Erythroblast (primary cell): ENCODE data around the gene ENO4.

Experiments
- DNase-seq, 2 experiments: peaks; one replicate each; lab custom pipeline; 2025; lab: John Stamatoyannopoulos, UW
- GATA1 ChIP-seq: IDR thresholded peaks from 2 replicates; pipeline ENCODE4 v1.6.1; 2011; ENCODE audit warnings: low read depth, mild to moderate bottlenecking, control low read depth, low read length, moderate library complexity
- POLR2A ChIP-seq: IDR thresholded peaks from 2 replicates; pipeline ENCODE4 v1.6.1; 2011; ENCODE audit warnings: mild to moderate bottlenecking, low read length

Gene ENO4

GRCh38 chr10:116892907-116893685, 43.8 kb downstream of the ENO4 start:
- no peak for TF ChIP-seq POLR2A
- no peak for TF ChIP-seq GATA1
- no peak for DNase-seq

DNA sequence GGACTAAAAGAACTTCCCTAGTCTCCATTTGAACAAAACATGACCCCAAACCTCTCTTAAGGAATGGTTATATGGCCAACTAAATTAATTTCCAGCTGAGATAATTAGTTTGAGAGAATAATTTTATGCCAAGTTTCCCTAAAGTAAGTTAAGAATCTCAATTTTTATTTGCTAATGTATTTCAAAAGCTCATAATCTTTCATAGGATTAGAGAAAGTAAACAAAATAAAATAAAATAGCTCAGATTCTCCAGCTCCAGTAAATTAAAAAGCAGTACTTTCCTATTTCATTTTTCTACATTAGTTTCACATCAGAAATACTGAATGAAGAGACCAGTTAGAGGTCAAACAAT, 44.4 kb downstream of the ENO4 start:
- TF ChIP-seq GATA1, result no peak
- TF ChIP-seq POLR2A, result no peak
- DNase-seq, result no peak

- no peak for DNase-seq
- TF ChIP-seq POLR2A (no peak), GATA1 (no peak)
These were observed 50.3 kb downstream of the ENO4 start for GRCh38 chr10:116899626-116900025.

- TF ChIP-seq GATA1 (no peak), POLR2A (no peak)
- DNase-seq, result no peak
These were observed 56.5 kb downstream of the ENO4 start for GRCh38 chr10:116905845-116906210.

- no peak for TF ChIP-seq GATA1
- no peak for TF ChIP-seq POLR2A
- DNase-seq, result no peak
These were observed 58.1 kb downstream of the ENO4 start for GRCh38 chr10:116907245-116907987.

DNA sequence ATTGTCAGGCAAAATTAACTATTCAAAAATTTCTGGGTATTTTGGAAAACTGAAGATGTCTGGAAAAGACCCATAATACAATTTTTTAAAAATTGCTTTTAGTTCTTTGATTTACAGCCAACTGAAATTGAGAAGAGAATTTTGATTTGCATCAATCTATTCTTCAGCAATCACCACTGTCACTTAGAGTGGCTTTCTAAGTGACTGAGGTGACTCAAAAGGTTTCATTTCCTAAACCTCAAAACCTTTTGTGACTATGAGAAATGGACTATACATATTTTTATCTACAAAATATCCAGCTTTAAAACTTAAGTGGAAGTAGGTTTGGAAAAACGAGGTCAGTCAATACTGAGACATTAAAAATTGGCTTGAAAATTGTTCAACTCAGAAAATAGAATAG, 60.0 kb downstream of the ENO4 start:
- no peak for DNase-seq
- TF ChIP-seq GATA1 (no peak), POLR2A (no peak)

DNA sequence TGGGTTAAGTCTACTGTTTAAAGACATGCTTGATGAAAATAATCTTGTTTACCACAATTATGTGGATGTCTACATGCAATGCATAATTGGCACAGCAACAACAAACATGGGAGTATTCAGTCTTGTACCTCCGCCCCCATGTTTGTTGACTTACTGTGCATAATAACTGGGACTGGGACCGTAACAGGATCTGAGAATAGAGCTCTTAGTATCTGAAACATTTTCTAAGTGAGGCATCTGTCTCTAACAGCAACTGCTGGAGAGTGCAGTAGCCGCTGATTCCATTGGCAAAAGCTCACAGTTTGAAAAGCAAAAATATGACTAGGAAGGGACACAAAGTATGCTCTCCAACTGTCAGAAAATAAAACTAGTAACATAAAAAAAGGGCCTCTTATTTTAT, 61.6 kb downstream of the ENO4 start:
- TF ChIP-seq POLR2A (no peak), GATA1 (no peak)
- no peak for DNase-seq

GRCh38 chr10:116912162-116912561, 62.9 kb downstream of the ENO4 start:
- TF ChIP-seq POLR2A (no peak), GATA1 (no peak)
- no peak for DNase-seq

GRCh38 chr10:116913695-116914094, 64.4 kb downstream of the ENO4 start:
- no peak for DNase-seq
- TF ChIP-seq GATA1 (no peak), POLR2A (no peak)

DNA sequence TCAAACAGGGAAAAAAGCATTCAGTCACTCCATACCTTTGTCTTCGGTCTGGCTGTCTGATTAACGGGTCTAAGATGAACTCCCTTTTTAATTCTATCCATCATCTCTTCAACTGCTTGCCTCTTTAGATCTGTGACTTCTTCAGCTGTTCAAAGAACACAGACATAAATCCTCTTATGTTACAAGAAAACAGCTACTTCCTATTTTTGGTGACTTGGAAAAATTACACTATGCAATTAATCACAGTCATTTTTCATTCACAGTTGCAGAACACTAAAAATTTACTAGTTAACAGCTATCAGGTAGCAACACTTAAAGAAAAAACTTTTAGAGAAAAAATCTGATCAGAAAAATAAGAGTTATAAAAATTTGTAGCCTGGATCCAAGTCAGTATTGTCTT, 66.0 kb downstream of the ENO4 start:
- TF ChIP-seq GATA1, result no peak
- no peak for TF ChIP-seq POLR2A
- no peak for DNase-seq

DNA sequence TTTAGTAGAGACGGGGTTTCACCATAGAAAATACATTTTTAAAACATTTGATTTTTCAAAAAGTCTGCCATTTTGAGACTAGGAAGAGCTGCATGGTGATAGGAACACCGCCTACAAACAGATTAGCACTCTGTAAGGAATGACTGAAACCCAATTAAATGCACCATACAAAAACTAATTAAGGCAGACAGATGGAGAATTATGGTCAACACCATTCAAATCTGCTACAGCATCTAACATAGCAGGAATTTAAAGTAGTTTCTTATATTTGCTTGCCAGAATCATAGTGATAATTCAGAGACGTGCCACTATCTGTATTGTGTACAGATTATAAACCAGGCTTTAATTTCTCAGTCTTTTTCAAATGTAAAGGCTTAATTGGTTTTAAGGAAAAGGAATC, 68.2 kb downstream of the ENO4 start:
- TF ChIP-seq GATA1 (no peak), POLR2A (no peak)
- DNase-seq, result no peak

- no peak for TF ChIP-seq GATA1
- no peak for TF ChIP-seq POLR2A
- no peak for DNase-seq
These were observed 69.3 kb downstream of the ENO4 start for GRCh38 chr10:116918583-116918982.

- no peak for TF ChIP-seq GATA1
- no peak for TF ChIP-seq POLR2A
These were observed 69.9 kb downstream of the ENO4 start for GRCh38 chr10:116919164-116919563.

GRCh38 chr10:116919706-116920105, 70.4 kb downstream of the ENO4 start:
- DNase-seq, result no peak
- no peak for TF ChIP-seq GATA1
- no peak for TF ChIP-seq POLR2A

More at GRCh38 chr10:116919164-116919563, 69.9 kb downstream of the ENO4 start:
- no peak for DNase-seq
